ENCODE measurements around the gene RET. TPM values are rescaled to one million over a fixed set of nuclear protein-coding genes. Genes with fewer than 3 reads are reported as not detected.

The RET gene
- polyA plus RNA-seq, 3 donors = 0.08 to 0.39 (median 0.14) TPM

GRCh38 chr10:43136432-43136831 is 59.6 kb downstream of the RET start:
- peak overlapping the region in 3 of 7 donors; percentile 5 to 96 (median 18) for H3K27ac Mint-ChIP-seq
- no peak overlapping the region for H3K9ac ChIP-seq (ENCODE audit: insufficient read depth, low read length, poor library complexity, severe bottlenecking)
- peak overlapping the region in 1 of 2 donors; percentile 97 for H3K4me3 Mint-ChIP-seq
- H3K4me2 ChIP-seq (replicated peaks; ENCODE audit: extremely low read depth, low read length, poor library complexity, severe bottlenecking) = no peak overlapping the region
- peaks cover 40 to 71% of the 10 kb centered on the region in 2 donors for H3K4me1 ChIP-seq (ENCODE audit: control insufficient read depth in 1 of 2, insufficient read depth in 2 of 2, low read length in 2 of 2)
- no peaks in the 10 kb centered on the region for H3K27me3 ChIP-seq (ENCODE audit: control insufficient read depth in 2 of 2, insufficient read depth in 2 of 2, low read length in 2 of 2)
- 95% methylated on average over 4 of the region's 5 CpGs for WGBS (ENCODE audit: insufficient coverage)
- no peaks in the 10 kb centered on the region for H3K36me3 ChIP-seq (replicated peaks in 1 of 2; ENCODE audit: control insufficient read depth in 1 of 2, insufficient read depth in 2 of 2, low read length in 2 of 2)
- TF ChIP-seq, protein P1, sequence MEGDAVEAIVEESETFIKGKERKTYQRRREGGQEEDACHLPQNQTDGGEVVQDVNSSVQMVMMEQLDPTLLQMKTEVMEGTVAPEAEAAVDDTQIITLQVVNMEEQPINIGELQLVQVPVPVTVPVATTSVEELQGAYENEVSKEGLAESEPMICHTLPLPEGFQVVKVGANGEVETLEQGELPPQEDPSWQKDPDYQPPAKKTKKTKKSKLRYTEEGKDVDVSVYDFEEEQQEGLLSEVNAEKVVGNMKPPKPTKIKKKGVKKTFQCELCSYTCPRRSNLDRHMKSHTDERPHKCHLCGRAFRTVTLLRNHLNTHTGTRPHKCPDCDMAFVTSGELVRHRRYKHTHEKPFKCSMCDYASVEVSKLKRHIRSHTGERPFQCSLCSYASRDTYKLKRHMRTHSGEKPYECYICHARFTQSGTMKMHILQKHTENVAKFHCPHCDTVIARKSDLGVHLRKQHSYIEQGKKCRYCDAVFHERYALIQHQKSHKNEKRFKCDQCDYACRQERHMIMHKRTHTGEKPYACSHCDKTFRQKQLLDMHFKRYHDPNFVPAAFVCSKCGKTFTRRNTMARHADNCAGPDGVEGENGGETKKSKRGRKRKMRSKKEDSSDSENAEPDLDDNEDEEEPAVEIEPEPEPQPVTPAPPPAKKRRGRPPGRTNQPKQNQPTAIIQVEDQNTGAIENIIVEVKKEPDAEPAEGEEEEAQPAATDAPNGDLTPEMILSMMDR (IDR thresholded peaks at IDR 0.05) = no peak
- peaks cover 17 to 18% of the 10 kb centered on the region in 2 donors for H3K36me3 Mint-ChIP-seq
- H3K4me3 ChIP-seq (replicated peaks in 1 of 3; ENCODE audit: low read depth in 2 of 3, low read length in 3 of 3) = no peak overlapping the region
- H2AFZ ChIP-seq (ENCODE audit: insufficient read depth, low read depth, low read length, poor library complexity, severe bottlenecking) = no peak overlapping the region
- no peak overlapping the region for H3K27ac ChIP-seq (ENCODE audit: low read depth in 1 of 2, low read length in 2 of 2)
- intact Hi-C loops (cut with micrococcal nuclease) = loop anchor here in 1 of 2 donors (5.0 kb wide), 1 partner anchor 36 kb away; no protein-coding TSS in a partner anchor
- no peak for DNase-seq
- H3K9me3 Mint-ChIP-seq = peaks cover 0 to 2% (median 0%) of the 10 kb centered on the region in 7 donors
- H3K9me3 ChIP-seq (replicated peaks in 1 of 2; ENCODE audit: control insufficient read depth in 1 of 2, insufficient read depth in 1 of 2, low read length in 2 of 2) = no peaks in the 10 kb centered on the region
- peaks cover 58% of the 10 kb centered on the region for H3K79me2 ChIP-seq (ENCODE audit: insufficient read depth, low read length)
- peaks cover 10% of the 10 kb centered on the region for H4K20me1 ChIP-seq (ENCODE audit: insufficient read depth, low read length)
- peaks cover 2 to 4% (median 3%) of the 10 kb centered on the region in 3 donors for H3K27me3 Mint-ChIP-seq (ENCODE audit: low read depth in 3 of 3)
- H3K4me1 Mint-ChIP-seq = peaks cover 55% of the 10 kb centered on the region

DNA sequence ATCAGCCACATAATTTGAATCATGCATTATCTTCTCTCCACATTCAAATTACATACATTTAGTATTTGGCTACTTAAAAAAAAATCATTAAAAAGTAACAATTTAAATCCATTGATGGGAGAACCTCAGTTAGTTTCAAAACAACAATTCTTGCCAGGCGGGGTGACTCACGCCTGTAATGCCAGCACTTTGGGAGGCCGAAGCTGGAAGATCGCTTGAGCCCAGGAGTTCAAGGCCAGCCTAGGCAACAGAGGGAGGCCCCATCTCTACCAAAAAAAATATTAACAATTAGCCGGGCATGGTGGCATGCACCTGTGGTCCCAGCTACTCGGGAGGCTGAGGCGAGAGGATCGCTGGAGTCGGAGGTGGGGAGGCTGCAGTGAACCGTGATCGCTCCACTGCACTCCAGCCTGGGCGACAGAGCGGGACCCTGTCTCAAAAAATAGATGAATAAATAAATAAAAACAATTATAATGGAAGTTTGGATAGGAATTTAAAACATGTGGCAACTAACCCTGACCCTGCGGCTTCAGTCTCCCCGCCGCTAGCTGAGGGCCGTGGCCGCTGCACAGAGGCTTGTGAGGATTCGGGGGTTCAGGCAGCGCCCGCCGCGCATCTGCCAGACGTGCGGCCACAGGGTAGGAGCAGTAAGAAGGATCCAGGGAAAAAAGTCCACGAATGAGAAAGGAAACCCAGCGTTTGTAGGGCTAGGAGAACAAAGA is 60.3 kb downstream of the RET start:
- Histone ChIP-seq H2AFZ (ENCODE audit: insufficient read depth, low read depth, low read length, poor library complexity, severe bottlenecking) (peak overlapping the region; percentile 69), H3K27ac (ENCODE audit: low read depth in 1 of 2, low read length in 2 of 2) (peak overlapping the region; percentile 88 to 98), H3K4me2 (replicated peaks; ENCODE audit: extremely low read depth, low read length, poor library complexity, severe bottlenecking) (peak overlapping the region; percentile 78), H3K9me3 (replicated peaks in 1 of 2; ENCODE audit: control insufficient read depth in 1 of 2, insufficient read depth in 1 of 2, low read length in 2 of 2) (no peaks in the 10 kb centered on the region), H3K9ac (ENCODE audit: insufficient read depth, low read length, poor library complexity, severe bottlenecking) (peak overlapping the region; percentile 95), H3K79me2 (ENCODE audit: insufficient read depth, low read length) (peaks cover 65% of the 10 kb centered on the region), H3K4me3 (replicated peaks in 1 of 3; ENCODE audit: low read depth in 2 of 3, low read length in 3 of 3) (peak overlapping the region; percentile 58 to 89 (median 77)), H3K27me3 (ENCODE audit: control insufficient read depth in 2 of 2, insufficient read depth in 2 of 2, low read length in 2 of 2) (no peaks in the 10 kb centered on the region), H4K20me1 (ENCODE audit: insufficient read depth, low read length) (peaks cover 16% of the 10 kb centered on the region), H3K36me3 (replicated peaks in 1 of 2; ENCODE audit: control insufficient read depth in 1 of 2, insufficient read depth in 2 of 2, low read length in 2 of 2) (no peaks in the 10 kb centered on the region), H3K4me1 (ENCODE audit: control insufficient read depth in 1 of 2, insufficient read depth in 2 of 2, low read length in 2 of 2) (peaks cover 47 to 78% of the 10 kb centered on the region in 2 donors)
- Mint-ChIP-seq H3K4me3 (peak overlapping the region; percentile 95 to 97), H3K4me1 (peaks cover 59% of the 10 kb centered on the region), H3K27me3 (ENCODE audit: low read depth in 3 of 3) (peaks cover 0 to 4% (median under 1%) of the 10 kb centered on the region in 3 donors), H3K36me3 (peaks cover 17 to 20% of the 10 kb centered on the region in 2 donors), H3K9me3 (peaks cover 0 to 2% (median 0%) of the 10 kb centered on the region in 7 donors), H3K27ac (peak overlapping the region; percentile 93 to 98 (median 97))
- intact Hi-C loops (cut with micrococcal nuclease) = loop anchor here in 1 of 2 donors (5.0 kb wide), 1 partner anchor 35 kb away; no protein-coding TSS in a partner anchor
- peak in 1 of 3 donors; percentile 39 for DNase-seq
- 22% methylated on average over 17 of the region's 27 CpGs for WGBS (ENCODE audit: insufficient coverage)
- TF ChIP-seq, protein P1 (IDR thresholded peaks at IDR 0.05) = no peak

All from CD14-positive monocyte (primary cell).